ENCODE data around the gene ZNRD2. TPM values are rescaled to one million over a fixed set of nuclear protein-coding genes. Genes with fewer than 3 reads are reported as not detected.

Gene ZNRD2
- total RNA-seq, 2 donors from 2014 or later, result 39.2 to 66.9 TPM

DNA sequence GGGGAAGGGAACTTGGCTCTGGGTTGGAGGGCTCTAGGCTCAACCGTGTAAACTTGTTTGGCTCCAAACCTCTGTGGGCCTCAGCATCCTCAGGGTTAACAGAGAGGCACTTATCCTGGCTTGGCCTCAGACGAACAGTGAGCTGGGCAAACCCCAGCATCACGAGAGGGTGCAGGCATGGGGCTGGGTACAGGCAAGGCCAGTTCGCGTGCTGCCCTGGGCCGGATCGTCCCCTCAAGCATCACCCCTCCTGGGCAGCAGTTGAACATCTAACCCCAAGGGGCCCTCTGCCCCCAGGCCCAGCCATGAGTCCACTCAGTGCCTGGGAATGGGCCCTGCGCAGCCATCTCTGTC lies 7.5 kb downstream of the ZNRD2 start:
- peaks cover 0 to 1% of the 10 kb centered on the region in 2 donors for H3K36me3 ChIP-seq (replicated peaks in 1 of 2; ENCODE audit: insufficient read depth in 1 of 2, low read depth in 2 of 2)
- H3K9me3 ChIP-seq, result no peaks in the 10 kb centered on the region
- peak overlapping the region in 2 of 4 donors; percentile 92 to 94 for H3K27ac ChIP-seq
- 51 to 75% methylated on average over 4 to 7 of the region's 8 CpGs for WGBS, 2 donors
- no peak for TF ChIP-seq POLR2A (IDR thresholded peaks at IDR 0.05)
- no peak for TF ChIP-seq CTCF (IDR thresholded peaks at IDR 0.05)
- no peak for DNase-seq
- H3K4me3 ChIP-seq, result no peak overlapping the region
- ATAC-seq, result no peak
- intact Hi-C loops (cut with DNase I), result no loop called here
- H3K27me3 ChIP-seq, result no peaks in the 10 kb centered on the region
- peaks cover 45% of the 10 kb centered on the region for H3K4me1 ChIP-seq

- 80 to 93% methylated on average over 7 of the region's 7 CpGs for WGBS, 2 donors
- H3K4me1 ChIP-seq, result peaks cover 43% of the 10 kb centered on the region
- H3K9me3 ChIP-seq, result no peaks in the 10 kb centered on the region
- TF ChIP-seq POLR2A (IDR thresholded peaks at IDR 0.05) (no peak), CTCF (IDR thresholded peaks at IDR 0.05) (no peak)
- no peak for ATAC-seq
- DNase-seq, result no peak
- intact Hi-C loops (cut with DNase I), result no loop called here
- no peak overlapping the region for H3K4me3 ChIP-seq
- H3K27ac ChIP-seq, result peak overlapping the region in 1 of 4 donors; percentile 94
- peaks cover 0 to 1% of the 10 kb centered on the region in 2 donors for H3K36me3 ChIP-seq (replicated peaks in 1 of 2; ENCODE audit: insufficient read depth in 1 of 2, low read depth in 2 of 2)
- no peaks in the 10 kb centered on the region for H3K27me3 ChIP-seq
Observed at GRCh38 chr11:65578134-65578533, 7.9 kb downstream of the ZNRD2 start.

GRCh38 chr11:65578667-65579066 lies 8.4 kb downstream of the ZNRD2 start:
- WGBS, 2 donors, result 71 to 83% methylated on average over 3 of the region's 3 CpGs
- Histone ChIP-seq H3K4me3 (no peak overlapping the region), H3K36me3 (replicated peaks in 1 of 2; ENCODE audit: insufficient read depth in 1 of 2, low read depth in 2 of 2) (peaks cover 0 to 1% of the 10 kb centered on the region in 2 donors), H3K9me3 (no peaks in the 10 kb centered on the region), H3K27me3 (no peaks in the 10 kb centered on the region), H3K27ac (no peak overlapping the region), H3K4me1 (peaks cover 37% of the 10 kb centered on the region)
- no peak for ATAC-seq
- TF ChIP-seq CTCF (IDR thresholded peaks at IDR 0.05) (no peak), POLR2A (IDR thresholded peaks at IDR 0.05) (no peak)
- no peak for DNase-seq
- intact Hi-C loops (cut with DNase I), result no loop called here

DNA sequence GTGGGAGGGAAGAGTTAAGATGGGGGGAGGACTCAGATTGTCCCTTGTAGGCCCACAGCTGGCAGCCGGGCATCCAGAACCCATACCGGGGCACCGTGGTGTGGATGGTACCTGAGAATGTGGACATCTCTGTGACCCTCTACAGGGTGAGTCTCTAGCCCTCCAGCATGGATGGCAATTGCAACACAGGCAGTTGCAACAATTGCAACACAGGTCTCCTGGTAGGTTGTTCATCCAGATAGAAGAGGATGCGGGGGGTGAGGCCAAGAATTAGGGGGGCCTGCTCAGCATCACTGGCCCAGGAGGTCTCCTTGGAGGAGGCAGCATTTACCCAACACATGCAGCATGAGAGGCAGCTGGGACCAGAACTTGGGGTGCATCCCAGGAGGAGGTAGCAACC lies 9.0 kb downstream of the ZNRD2 start:
- TF ChIP-seq POLR2A (IDR thresholded peaks at IDR 0.05) (no peak), CTCF (IDR thresholded peaks at IDR 0.05) (no peak)
- Histone ChIP-seq H3K36me3 (replicated peaks in 1 of 2; ENCODE audit: insufficient read depth in 1 of 2, low read depth in 2 of 2) (peaks cover 0 to 1% of the 10 kb centered on the region in 2 donors), H3K27ac (no peak overlapping the region), H3K4me3 (no peak overlapping the region), H3K9me3 (no peaks in the 10 kb centered on the region), H3K27me3 (no peaks in the 10 kb centered on the region), H3K4me1 (peaks cover 33% of the 10 kb centered on the region)
- ATAC-seq (no peak), DNase-seq (no peak)
- 83 to 91% methylated on average over 4 of the region's 4 CpGs for WGBS, 2 donors
- intact Hi-C loops (cut with DNase I), result no loop called here

- intact Hi-C loops (cut with DNase I), result no loop called here
- H3K4me1 ChIP-seq, result peaks cover 24% of the 10 kb centered on the region
- no peak for ATAC-seq
- no peaks in the 10 kb centered on the region for H3K27me3 ChIP-seq
- H3K9me3 ChIP-seq, result no peaks in the 10 kb centered on the region
- 93% methylated on average over 16 of the region's 19 CpGs; no CpG with 5 or more reads in 1 of the 2 donors for WGBS, 2 donors
- no peak for DNase-seq
- H3K27ac ChIP-seq, result no peak overlapping the region
- TF ChIP-seq CTCF (IDR thresholded peaks at IDR 0.05) (no peak), POLR2A (IDR thresholded peaks at IDR 0.05) (no peak)
- H3K4me3 ChIP-seq, result no peak overlapping the region
- H3K36me3 ChIP-seq (replicated peaks in 1 of 2; ENCODE audit: insufficient read depth in 1 of 2, low read depth in 2 of 2), result peaks cover 0 to 1% of the 10 kb centered on the region in 2 donors
Observed at GRCh38 chr11:65580031-65580692, 9.9 kb downstream of the ZNRD2 start.
